Thoracic aorta (tissue), 2 donors: Measurements from ENCODE around the gene OTC. TPM values are rescaled to one million over a fixed set of nuclear protein-coding genes. Genes with fewer than 3 reads are reported as not detected.

Experiments used
- ATAC-seq: fragments of 150-250 bp; one replicate; pipeline ENCODE4 v1.8.0; 2017; ENCODE audit warnings: low read depth; ENCODE audit not compliant: insufficient number of reproducible peaks, low FRiP score
- DNase-seq: peaks from one replicate; pipeline ENCODE4 v3.0.0-alpha.2; 2020; ENCODE audit warnings: low spot score
- H3K27ac ChIP-seq, 2 donors: fragments of 200-600 bp; sonication (generic); 1 replicate in 1 of 2; 2 replicates in 1 of 2; pipeline ENCODE4 v1.5.1; 2016; ENCODE audit warnings: mild to moderate bottlenecking in 2 of 2, moderate library complexity in 2 of 2
- H3K27me3 ChIP-seq: fragments of 200-600 bp; sonication (generic); replicated peaks from 2 replicates; pipeline ENCODE4 v1.6.0; 2016; ENCODE audit warnings: mild to moderate bottlenecking; ENCODE audit not compliant: insufficient read depth
- H3K36me3 ChIP-seq: fragments of 200-600 bp; sonication (generic); one replicate; pipeline ENCODE4 v1.5.1; 2016
- H3K4me1 ChIP-seq, 2 donors: fragments of 200-600 bp; sonication (generic); 1 replicate in 1 of 2; 2 replicates in 1 of 2; pipeline versions ENCODE4 v1.5.1 to v1.6.0; 2016; ENCODE audit warnings: low read depth in 2 of 2, mild to moderate bottlenecking in 1 of 2; ENCODE audit not compliant: control insufficient read depth in 1 of 2
- H3K4me3 ChIP-seq: fragments of 200-600 bp; sonication (generic); 2 replicates; pipeline ENCODE4 v1.5.1; 2016; ENCODE audit warnings: mild to moderate bottlenecking
- H3K9me3 ChIP-seq: fragments of 200-600 bp; sonication (generic); 2 replicates; pipeline ENCODE4 v1.5.1; 2016
- CTCF ChIP-seq: fragments of 200-600 bp; sonication (generic); IDR thresholded peaks from one replicate; pipeline ENCODE4 v1.5.1; 2019; ENCODE audit warnings: antibody characterized with exemption
- total RNA-seq, 2 donors: library from RNA; depleted of rRNA; stranded (reverse); fragments of >200 nt; gene quantifications; one replicate each; pipeline versions ENCODE4 v1.1.0 to v1.2.3, GENCODE V29; 2016

The OTC gene
- total RNA-seq, 2 donors from 2014 or later: 1.6 TPM; not detected in 1

GRCh38 chrX:38336538-38337240 lies 15.7 kb upstream of the OTC start:
- Histone ChIP-seq H3K27ac (no peak overlapping the region), H3K4me3 (no peak overlapping the region), H3K9me3 (no peaks in the 10 kb centered on the region), H3K27me3 (no peaks in the 10 kb centered on the region), H3K36me3 (no peaks in the 10 kb centered on the region), H3K4me1 (no peaks in the 10 kb centered on the region)
- no peak for TF ChIP-seq CTCF
- ATAC-seq: no peak
- no peak for DNase-seq

GRCh38 chrX:38341442-38341841 lies 11.0 kb upstream of the OTC start:
- no peak for TF ChIP-seq CTCF
- DNase-seq: no peak
- Histone ChIP-seq H3K4me3 (no peak overlapping the region), H3K9me3 (no peaks in the 10 kb centered on the region), H3K27ac (no peak overlapping the region), H3K36me3 (no peaks in the 10 kb centered on the region), H3K4me1 (no peaks in the 10 kb centered on the region), H3K27me3 (no peaks in the 10 kb centered on the region)
- ATAC-seq: no peak

- Histone ChIP-seq H3K9me3 (no peaks in the 10 kb centered on the region), H3K4me3 (no peak overlapping the region), H3K4me1 (no peaks in the 10 kb centered on the region), H3K27ac (no peak overlapping the region), H3K36me3 (no peaks in the 10 kb centered on the region), H3K27me3 (no peaks in the 10 kb centered on the region)
- DNase-seq (no peak), ATAC-seq (no peak)
- no peak for TF ChIP-seq CTCF
These were observed 9.3 kb upstream of the OTC start for GRCh38 chrX:38342853-38343778.

- Histone ChIP-seq H3K4me1 (no peaks in the 10 kb centered on the region), H3K36me3 (no peaks in the 10 kb centered on the region), H3K9me3 (no peaks in the 10 kb centered on the region), H3K27me3 (no peaks in the 10 kb centered on the region), H3K4me3 (no peak overlapping the region), H3K27ac (no peak overlapping the region)
- DNase-seq: no peak
- ATAC-seq: no peak
- no peak for TF ChIP-seq CTCF
These were observed 6.3 kb upstream of the OTC start for GRCh38 chrX:38346150-38346549.

- TF ChIP-seq CTCF: no peak
- Histone ChIP-seq H3K4me3 (no peak overlapping the region), H3K27ac (no peak overlapping the region), H3K27me3 (no peaks in the 10 kb centered on the region), H3K9me3 (no peaks in the 10 kb centered on the region), H3K4me1 (no peaks in the 10 kb centered on the region), H3K36me3 (no peaks in the 10 kb centered on the region)
- ATAC-seq (no peak), DNase-seq (no peak)
These were observed 5.3 kb upstream of the OTC start for GRCh38 chrX:38347136-38347535.
